Measurements from ENCODE around the gene GATA1.
"Not testable (repeated sequence)": the region's sequence is repeated elsewhere in the genome, so short reads cannot be mapped to it uniquely, and the experiment has no call there.

GATA1 gene

DNA sequence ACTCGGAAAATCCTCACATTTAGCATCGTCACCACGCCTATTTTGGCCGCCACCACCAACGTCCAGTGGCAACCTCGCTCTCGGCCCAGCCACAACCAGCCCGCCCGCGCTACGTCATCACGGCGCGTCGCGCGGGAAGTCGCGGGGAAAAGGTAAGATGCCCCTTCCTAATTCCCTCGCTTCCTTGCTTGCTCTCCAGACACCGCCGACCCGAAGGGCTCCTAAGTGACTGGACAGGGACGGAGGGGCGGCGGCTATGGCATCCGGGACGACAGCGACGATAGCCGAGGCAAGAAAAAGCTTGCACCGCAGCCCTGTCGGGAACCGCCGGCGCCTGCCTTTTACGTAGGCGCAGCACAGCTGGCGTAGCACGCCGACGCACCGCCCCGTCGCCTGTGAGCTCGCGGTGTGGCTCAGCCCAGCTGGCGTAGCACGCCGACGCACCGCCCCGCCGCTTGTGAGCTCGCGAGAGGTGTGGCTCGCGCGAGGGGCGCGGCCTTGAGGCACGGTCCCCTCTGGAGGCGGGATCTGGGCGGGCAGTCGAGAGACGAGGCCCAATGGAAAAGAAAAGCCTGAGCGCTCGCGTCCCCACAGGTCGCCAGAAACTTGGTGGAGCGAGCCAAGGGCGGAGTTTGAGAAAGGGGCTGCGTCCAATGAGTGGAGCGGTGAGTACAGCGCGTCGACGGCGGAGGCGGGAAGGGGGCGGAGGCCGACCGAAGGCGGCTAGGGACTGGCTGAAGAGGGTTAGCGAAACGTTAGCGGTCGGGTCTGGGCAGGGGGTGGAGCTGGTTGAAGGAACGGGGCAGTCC, 15.1 kb downstream of the GATA1 start, which contains the start of gene HDAC6:
Gene HDAC6, plus strand, starts transcription at position 788 of the 809 bp plus-strand sequence. CDS start 626 bp downstream, outside the sequence.
- H3K4me3 ChIP-seq (ENCODE audit: low read length): peak within 1 kb of the TSS; percentile 82
- peak; percentile 97 for DNase-seq (ENCODE audit: low read depth, low spot score)

DNA sequence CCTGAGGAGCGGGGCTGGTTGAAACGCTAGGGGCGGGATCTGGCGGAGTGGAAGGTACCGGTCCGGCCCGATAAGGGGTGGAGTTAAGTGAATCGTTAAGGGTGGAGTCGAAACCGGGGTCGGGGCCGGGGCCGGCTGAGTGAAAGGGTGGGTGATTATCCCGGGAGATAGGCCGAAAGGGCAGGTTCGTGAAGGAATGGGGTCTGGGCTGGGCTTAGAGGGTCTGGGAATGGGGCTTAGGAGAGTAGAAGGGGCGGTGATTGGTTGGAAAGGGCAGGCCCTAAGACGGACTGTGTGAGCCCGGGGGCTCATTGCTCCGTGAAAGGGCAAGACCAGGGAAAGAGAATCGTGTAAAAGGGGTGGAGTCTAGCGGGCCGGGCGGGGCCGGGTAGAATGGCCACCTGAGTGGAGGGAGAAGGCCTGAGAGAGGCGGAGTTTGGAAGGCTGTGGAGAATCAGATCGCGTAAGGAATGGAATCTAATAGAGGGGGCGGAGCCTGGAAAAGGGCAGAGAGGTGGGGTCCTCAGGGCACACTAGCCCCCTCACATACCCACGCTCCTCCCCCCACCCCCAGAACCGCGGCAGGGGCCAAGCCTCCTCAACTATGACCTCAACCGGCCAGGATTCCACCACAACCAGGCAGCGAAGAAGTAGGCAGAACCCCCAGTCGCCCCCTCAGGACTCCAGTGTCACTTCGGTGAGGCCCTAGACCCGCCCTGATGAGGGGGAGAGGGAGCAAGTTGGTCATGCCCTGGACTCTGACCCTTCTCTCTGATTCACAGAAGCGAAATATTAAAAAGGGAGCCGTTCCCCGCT, 15.9 kb downstream of the GATA1 start:
- H3K4me3 ChIP-seq (ENCODE audit: low read length): peak overlapping the region; percentile 75
- peak; percentile 44 for DNase-seq (ENCODE audit: low read depth, low spot score)

DNA sequence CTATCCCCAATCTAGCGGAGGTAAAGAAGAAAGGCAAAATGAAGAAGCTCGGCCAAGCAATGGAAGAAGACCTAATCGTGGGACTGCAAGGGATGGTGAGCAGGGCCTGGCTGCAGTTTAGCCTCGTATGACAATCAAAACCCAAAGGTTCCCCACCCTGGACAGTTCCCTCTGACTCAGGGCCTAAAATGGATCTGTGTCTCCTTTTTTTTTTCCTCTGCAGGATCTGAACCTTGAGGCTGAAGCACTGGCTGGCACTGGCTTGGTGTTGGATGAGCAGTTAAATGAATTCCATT, 16.5 kb downstream of the GATA1 start:
- H3K4me3 ChIP-seq (ENCODE audit: low read length): peak overlapping the region; percentile 75
- no peak for DNase-seq (ENCODE audit: low read depth, low spot score)

DNA sequence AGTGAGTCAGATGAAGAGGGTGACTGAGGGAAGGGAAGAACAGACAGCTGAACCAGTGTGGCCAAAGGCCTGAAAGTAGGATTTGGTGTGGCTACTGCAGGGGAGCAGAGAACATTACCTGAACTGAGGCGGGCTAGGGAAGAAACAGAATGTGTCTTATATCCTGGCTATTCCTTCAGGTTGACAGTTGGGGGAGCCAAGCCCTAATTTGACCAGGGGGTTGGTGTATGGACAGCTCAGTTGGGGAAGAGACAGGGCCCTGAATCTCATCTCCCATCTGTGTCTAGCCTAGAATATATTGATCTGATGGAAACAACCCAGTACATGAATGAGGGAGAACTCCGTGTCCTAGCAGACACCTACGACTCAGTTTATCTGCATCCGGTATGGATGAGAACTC, 19.7 kb downstream of the GATA1 start:
- no peak for DNase-seq (ENCODE audit: low read depth, low spot score)
- no peak overlapping the region for H3K4me3 ChIP-seq (ENCODE audit: low read length)

DNA sequence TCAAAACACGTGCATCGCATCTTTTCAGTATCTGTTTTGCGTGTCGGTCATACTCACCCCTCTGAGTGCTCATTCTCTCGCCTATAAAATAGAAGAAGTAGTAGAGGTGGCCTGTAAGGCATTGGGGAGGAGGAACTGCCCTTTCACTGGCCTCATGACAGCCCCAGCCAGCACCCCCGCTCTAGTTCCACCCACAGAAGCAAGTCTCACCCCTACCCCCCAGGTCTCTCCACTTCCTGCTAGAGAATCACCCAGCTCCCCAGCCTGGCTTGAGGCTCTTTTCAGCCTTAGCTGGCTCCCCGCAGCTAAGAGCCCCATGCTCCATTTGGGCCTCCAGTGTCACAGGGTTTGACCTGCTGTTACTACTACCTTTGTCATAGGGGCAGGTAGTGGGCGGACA, 27.3 kb downstream of the GATA1 start:
- DNase-seq (ENCODE audit: low read depth, low spot score): no peak
- H3K4me3 ChIP-seq (ENCODE audit: low read length): no peak overlapping the region

DNA sequence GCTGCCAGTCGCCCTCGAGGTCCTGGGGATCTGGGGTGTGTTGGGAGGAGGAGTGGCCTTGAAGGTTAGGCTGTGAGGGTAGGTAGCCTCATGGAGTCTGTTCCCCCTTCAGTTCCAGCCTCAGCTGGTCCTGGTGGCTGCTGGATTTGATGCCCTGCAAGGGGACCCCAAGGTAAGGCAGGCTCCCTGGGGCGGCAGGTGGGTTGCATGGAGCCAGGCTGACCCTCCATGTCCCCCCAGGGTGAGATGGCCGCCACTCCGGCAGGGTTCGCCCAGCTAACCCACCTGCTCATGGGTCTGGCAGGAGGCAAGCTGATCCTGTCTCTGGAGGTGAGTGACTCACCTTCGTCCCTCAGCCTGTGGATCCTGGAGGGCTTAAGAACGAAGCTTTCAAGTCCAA, 28.3 kb downstream of the GATA1 start:
- no peak for DNase-seq (ENCODE audit: low read depth, low spot score)
- no peak overlapping the region for H3K4me3 ChIP-seq (ENCODE audit: low read length)

DNA sequence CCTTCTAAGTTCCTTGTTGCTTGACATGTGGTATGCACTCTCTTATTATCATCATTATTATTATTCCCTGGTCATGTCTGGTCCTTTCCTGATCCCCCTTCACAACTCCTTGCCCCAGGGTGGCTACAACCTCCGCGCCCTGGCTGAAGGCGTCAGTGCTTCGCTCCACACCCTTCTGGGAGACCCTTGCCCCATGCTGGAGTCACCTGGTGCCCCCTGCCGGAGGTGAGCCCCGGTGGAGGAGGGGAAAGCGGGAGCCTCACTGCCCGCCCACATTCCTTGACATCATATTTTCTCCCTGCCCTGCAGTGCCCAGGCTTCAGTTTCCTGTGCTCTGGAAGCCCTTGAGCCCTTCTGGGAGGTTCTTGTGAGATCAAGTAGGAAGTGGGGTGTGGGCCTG, 28.9 kb downstream of the GATA1 start:
- no peak overlapping the region for H3K4me3 ChIP-seq (ENCODE audit: low read length)
- DNase-seq (ENCODE audit: low read depth, low spot score): no peak

DNA sequence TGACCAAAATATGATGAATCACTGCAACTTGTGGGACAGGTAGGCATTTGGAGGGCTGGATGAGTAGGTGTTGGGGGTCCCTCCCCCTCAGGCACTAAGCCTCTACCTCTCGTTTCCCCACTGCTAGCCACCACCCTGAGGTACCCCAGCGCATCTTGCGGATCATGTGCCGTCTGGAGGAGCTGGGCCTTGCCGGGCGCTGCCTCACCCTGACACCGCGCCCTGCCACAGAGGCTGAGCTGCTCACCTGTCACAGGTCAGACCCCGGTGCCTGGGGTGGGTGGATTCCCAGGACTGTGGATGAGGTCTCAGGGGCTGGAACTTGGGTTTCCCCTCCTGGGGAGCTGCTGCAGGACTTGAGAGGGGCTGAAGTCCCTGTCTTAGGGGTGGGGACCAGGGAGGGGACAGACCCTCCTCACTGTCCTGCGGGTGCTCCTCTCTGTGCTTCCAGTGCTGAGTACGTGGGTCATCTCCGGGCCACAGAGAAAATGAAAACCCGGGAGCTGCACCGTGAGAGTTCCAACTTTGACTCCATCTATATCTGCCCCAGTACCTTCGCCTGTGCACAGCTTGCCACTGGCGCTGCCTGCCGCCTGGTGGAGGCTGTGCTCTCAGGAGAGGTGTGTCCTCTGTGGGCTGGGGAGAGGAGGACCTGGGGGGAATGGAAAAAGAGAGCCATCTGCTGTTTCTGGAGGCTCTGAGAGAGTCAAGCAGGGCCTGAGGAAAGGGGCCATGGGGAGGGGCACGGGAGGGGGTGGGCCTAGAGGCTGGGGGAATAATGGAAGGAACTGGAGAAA, 29.8 kb downstream of the GATA1 start:
- no peak for DNase-seq (ENCODE audit: low read depth, low spot score)
- no peak overlapping the region for H3K4me3 ChIP-seq (ENCODE audit: low read length)

DNA sequence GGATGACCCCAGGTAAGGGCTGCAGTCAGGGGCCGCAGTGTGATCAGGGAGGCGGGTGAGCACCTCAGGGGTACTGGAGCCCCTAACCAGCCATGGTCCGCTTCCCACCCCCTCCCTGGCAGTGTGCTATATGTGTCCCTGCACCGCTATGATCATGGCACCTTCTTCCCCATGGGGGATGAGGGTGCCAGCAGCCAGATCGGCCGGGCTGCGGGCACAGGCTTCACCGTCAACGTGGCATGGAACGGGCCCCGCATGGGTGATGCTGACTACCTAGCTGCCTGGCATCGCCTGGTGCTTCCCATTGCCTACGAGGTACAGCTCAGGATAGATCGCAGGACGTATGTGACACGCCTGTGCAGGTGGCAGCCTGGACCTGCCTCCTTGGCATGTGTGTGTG, 31.7 kb downstream of the GATA1 start:
- H3K4me3 ChIP-seq (ENCODE audit: low read length): no peak overlapping the region
- no peak for DNase-seq (ENCODE audit: low read depth, low spot score)

DNA sequence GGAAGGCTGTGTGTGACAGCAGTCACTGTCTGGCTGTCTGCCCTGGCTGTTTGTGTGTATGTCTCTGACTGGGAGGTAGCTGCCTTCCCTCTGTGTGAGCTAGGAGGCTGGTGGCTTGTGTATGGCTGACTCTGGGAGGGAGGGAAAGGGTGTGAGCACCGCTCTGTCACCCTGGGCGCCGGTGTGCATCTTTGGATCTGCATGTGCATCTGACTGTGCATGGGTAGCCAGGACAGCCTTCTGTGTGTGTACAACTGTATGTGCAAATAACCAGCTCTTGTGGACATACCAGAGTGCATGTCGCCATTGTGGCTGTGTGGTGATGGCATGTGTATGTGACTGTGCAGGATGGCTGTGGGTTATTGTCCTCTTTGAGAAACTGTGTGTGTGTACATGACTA, 32.5 kb downstream of the GATA1 start:
- no peak overlapping the region for H3K4me3 ChIP-seq (ENCODE audit: low read length)
- no peak for DNase-seq (ENCODE audit: low read depth, low spot score)

DNA sequence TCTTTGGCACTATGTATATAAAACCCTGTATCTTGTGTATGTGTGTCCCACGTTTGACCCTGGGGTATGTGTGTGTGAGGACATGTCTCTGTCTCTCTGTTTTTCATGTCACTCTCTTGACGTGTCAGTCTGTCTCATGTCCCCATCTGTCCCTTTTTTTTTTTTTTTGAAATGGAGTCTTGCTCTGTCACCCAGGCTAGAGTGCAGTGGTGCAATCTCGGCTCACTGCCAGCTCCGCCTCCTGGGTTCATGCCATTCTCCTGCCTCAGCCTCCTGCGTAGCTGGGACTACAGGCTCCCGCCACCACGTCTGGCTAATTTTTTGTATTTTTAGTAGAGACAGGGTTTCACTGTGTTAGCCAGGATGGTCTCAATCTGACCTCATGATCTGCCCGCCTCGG, 33.0 kb downstream of the GATA1 start:
- not testable (repeated sequence) for DNase-seq (ENCODE audit: low read depth, low spot score); H3K4me3 ChIP-seq (ENCODE audit: low read length)

DNA sequence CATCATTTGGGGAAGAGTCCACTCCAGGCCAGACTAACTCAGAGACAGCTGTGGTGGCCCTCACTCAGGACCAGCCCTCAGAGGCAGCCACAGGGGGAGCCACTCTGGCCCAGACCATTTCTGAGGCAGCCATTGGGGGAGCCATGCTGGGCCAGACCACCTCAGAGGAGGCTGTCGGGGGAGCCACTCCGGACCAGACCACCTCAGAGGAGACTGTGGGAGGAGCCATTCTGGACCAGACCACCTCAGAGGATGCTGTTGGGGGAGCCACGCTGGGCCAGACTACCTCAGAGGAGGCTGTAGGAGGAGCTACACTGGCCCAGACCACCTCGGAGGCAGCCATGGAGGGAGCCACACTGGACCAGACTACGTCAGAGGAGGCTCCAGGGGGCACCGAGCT, 36.7 kb downstream of the GATA1 start:
- H3K4me3 ChIP-seq (ENCODE audit: low read length): no peak overlapping the region
- no peak for DNase-seq (ENCODE audit: low read depth, low spot score)

DNA sequence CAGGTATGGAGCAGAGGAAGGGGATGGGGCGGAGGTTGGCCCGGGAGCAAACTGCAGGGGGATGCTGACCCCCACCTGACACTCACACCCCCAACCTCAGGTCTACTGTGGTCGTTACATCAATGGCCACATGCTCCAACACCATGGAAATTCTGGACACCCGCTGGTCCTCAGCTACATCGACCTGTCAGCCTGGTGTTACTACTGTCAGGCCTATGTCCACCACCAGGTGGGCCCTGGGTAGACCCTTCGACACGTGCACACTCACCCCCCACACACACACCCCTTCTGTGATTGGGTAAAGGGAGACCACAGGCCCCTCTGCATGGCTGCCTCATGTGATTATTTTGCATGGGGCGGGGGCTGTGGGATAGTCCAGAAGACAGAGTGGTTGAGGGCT, 37.7 kb downstream of the GATA1 start:
- H3K4me3 ChIP-seq (ENCODE audit: low read length): no peak overlapping the region
- DNase-seq (ENCODE audit: low read depth, low spot score): no peak

DNA sequence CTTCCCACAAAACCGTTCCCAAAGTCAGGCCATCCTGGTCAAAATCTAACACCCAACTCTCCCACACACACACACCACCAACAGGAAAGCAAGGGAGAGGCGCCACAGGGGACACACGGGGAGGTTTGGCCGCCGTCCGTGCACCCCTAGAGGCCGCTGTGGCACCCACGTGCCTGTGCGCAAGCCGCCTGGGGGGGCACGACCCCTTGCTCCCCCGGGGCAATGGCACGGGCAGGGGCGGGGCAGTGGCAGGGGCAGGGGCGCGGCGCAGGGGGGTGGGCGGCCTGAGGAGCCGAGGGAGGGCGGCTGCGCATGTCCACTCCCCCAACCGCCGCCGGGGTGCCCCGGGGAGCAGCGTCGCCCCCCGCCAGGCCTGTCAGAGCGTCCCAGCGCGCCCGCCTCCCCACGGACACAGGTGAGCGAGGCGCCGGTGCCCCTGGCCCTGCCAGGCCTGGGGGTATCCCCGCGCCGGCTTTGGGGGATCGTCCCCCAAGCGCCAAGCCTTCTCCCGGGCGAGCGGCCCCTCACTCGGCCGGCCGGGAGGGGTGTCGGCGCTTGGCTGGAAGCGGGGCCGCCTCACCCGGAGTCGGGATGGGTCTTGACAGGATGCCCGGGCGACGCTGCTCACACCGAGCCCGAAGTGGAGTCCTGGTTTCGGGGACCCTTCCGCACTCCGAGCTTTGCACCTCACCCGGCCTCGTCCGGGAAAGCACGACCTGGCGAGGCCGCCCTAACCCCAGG, 39.9 kb downstream of the GATA1 start, which contains the start of gene ERAS:
Gene ERAS, plus strand, starts transcription at position 379 of the 741 bp plus-strand sequence. CDS start 2,611 bp downstream, outside the sequence.
- no peak for DNase-seq (ENCODE audit: low read depth, low spot score)
- no peak within 1 kb of the TSS for H3K4me3 ChIP-seq (ENCODE audit: low read length)

DNA sequence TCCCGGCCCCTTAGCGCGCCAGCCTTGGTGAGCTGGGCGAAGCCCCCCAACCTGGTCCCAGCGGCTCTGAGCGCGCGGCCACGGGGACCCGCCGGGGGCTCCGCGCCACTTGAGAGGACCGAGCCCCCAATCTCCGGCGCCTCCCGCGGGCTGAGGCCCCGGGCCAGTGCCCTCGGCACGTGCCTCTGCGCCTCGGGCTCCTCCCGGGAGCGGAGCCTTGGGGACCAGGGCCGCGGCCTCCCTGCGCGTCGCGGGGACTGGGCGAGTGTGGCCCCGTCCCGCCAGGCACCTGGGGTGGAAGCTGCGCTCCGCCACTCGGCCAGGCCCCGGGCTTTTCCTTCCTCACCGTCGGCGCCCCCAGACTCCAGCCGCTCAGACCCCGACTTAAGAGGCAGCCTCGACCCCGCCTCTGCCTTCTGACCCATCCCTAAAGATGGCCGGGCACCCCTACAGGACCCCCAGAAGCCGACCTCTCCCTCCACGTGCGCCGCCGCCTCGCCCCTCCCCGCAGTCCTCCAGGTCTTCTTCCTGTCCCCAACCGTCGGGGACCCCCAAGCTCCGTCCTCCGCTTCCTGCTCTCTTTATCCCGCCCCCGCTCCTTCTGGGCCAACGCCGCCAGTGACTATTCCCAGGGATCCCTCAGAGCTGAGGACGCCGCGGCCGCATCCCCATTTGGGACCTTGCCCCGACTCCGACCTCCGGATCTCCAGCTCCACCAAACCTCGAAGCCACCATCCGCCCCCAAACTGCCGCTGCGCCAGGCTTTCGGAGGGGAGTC, 40.7 kb downstream of the GATA1 start:
- no peak overlapping the region for H3K4me3 ChIP-seq (ENCODE audit: low read length)
- DNase-seq (ENCODE audit: low read depth, low spot score): no peak

DNA sequence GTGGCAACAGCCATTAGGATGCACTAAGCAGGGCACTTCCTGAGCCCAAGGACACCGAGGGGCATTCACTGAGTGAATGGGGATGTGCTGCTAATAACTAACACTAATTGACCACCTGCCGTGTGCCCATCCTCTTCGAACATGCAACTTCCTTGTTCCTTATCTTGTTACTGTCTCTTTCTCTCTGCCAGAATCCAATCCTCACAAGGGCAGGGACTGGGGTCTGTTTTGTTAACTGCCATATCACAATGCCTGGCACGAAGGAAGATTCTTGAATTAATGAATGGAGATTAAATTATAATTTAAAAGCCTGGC, 41.2 kb downstream of the GATA1 start:
- DNase-seq (ENCODE audit: low read depth, low spot score): no peak
- H3K4me3 ChIP-seq (ENCODE audit: low read length): no peak overlapping the region

DNA sequence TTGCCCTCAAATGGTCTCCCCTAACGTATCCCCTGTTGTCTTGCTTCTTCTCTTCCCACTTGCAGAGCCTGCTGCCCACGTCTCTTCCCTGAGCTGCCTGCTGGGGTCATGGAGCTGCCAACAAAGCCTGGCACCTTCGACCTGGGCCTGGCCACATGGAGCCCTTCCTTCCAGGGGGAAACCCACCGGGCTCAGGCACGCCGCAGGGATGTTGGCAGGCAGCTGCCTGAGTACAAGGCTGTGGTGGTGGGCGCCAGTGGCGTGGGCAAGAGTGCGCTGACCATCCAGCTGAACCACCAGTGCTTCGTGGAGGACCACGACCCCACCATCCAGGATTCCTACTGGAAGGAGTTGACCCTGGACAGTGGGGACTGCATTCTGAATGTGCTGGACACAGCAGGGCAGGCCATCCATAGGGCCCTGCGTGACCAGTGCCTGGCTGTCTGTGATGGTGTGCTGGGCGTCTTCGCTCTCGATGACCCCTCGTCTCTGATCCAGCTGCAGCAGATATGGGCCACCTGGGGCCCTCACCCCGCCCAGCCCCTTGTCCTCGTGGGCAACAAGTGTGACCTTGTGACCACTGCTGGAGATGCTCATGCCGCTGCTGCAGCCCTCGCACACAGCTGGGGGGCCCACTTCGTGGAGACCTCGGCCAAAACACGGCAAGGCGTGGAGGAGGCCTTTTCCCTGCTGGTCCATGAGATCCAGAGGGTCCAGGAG, 42.8 kb downstream of the GATA1 start:
- DNase-seq (ENCODE audit: low read depth, low spot score): no peak
- no peak overlapping the region for H3K4me3 ChIP-seq (ENCODE audit: low read length)
